Measurements from ENCODE around the gene CAPN2. TPM values are rescaled to one million over a fixed set of nuclear protein-coding genes. Genes with fewer than 3 reads are reported as not detected.

Gene CAPN2
- total RNA-seq, 1 donor from 2014 or later: 271 TPM

DNA sequence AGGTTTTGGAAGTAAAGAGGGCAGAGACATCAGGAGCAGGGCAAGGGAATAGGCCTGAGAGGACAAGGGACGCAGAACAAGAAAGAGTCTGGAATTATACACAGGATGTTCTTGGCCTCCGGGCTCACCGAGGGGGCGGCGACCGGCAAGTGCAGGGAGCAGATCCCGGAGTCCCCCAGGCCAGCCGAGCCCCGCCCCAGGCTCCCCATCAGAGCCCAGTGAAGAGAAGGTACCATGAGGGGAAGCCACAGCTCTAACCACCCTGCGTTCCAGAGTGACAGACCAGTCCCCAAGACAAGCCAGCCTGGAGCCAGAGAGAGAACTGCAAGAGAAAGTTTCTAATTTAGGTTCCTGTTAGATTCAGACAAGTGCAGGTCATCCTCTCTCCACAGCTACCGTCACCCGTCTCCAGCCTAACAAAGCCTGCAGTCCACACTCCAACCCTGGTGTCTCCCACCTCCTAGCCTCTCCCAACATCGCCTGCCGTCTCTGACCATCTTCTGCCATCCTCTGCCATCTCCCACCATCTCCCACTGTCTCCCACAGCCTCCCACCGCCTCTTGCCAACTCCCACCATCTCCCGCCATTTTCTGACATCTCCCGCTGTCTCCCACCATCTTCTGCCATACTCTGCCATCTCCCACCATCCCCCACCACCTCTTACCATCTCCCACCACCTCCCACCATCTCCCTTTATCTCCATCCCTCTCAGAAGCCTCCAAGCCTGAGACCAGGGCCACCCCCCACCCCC lies 42.5 kb downstream of the CAPN2 start:
- DNase-seq (ENCODE audit: extremely low spot score, unreplicated experiment): no peak
- peaks cover 50% of the 10 kb centered on the region for H3K36me3 Mint-ChIP-seq (ENCODE audit: unreplicated experiment)
- no peaks in the 10 kb centered on the region for H3K9me3 Mint-ChIP-seq (ENCODE audit: unreplicated experiment)
- no peaks in the 10 kb centered on the region for H3K4me1 Mint-ChIP-seq (ENCODE audit: unreplicated experiment)
- H3K4me3 Mint-ChIP-seq (ENCODE audit: unreplicated experiment): no peak overlapping the region
- no peaks in the 10 kb centered on the region for H3K27me3 Mint-ChIP-seq (ENCODE audit: unreplicated experiment)
- H3K27ac Mint-ChIP-seq (ENCODE audit: unreplicated experiment): no peak overlapping the region
- TF ChIP-seq, protein P1, sequence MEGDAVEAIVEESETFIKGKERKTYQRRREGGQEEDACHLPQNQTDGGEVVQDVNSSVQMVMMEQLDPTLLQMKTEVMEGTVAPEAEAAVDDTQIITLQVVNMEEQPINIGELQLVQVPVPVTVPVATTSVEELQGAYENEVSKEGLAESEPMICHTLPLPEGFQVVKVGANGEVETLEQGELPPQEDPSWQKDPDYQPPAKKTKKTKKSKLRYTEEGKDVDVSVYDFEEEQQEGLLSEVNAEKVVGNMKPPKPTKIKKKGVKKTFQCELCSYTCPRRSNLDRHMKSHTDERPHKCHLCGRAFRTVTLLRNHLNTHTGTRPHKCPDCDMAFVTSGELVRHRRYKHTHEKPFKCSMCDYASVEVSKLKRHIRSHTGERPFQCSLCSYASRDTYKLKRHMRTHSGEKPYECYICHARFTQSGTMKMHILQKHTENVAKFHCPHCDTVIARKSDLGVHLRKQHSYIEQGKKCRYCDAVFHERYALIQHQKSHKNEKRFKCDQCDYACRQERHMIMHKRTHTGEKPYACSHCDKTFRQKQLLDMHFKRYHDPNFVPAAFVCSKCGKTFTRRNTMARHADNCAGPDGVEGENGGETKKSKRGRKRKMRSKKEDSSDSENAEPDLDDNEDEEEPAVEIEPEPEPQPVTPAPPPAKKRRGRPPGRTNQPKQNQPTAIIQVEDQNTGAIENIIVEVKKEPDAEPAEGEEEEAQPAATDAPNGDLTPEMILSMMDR (IDR thresholded peaks at IDR 0.05): no peak

DNA sequence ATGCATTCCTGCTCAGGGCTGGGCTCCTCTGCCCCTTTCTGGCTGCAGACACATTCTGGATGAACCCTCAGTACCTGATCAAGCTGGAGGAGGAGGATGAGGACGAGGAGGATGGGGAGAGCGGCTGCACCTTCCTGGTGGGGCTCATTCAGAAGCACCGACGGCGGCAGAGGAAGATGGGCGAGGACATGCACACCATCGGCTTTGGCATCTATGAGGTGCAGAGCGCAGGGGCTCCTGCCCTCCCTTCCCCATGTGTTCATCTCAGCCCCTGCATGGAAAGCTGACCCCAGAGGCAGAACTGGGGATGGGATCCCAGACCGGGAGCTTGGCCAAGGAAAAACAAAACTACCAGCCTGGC lies 43.1 kb downstream of the CAPN2 start:
- no peak overlapping the region for H3K4me3 Mint-ChIP-seq (ENCODE audit: unreplicated experiment)
- no peaks in the 10 kb centered on the region for H3K9me3 Mint-ChIP-seq (ENCODE audit: unreplicated experiment)

DNA sequence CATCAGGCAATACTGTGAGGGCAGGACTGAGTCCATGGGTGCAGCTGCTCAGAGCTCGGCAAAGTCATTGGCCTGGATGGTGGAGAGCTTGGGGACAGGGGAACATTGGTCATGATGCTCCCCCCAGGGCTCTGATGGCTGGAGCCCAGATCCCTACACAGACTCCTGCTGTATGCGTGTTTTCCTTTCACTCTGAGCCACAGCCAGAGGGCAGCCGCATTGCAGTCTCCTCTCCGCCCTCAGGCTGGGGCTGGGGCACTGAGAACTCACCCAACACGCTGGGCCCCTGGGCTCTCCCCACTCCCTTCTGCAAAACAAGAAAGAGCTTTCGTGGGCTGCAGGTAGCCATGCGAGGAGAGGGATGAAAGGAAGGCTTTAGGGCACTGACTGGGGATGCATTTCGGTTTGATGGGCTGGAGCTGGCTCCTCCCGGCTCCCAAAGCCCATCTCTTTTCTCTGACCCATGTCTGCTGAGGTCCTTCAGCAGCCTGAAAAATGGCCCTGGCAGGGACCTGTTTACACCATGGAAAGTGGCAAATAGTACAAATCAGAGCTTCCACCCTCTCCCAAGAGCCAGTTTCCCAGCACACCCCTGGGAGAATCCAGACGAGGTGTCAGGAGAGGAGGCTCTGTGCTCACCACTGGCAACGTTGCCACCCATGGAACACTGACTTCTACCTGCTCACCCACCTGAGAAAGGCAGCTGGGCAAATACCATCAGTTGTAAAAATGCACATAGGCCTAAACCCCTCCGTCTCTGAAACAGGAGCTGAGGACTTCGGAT lies 43.8 kb downstream of the CAPN2 start:
- H3K27me3 Mint-ChIP-seq (ENCODE audit: unreplicated experiment): no peaks in the 10 kb centered on the region

More for the DNA sequence above, 43.1 kb downstream of the CAPN2 start:
- Mint-ChIP-seq H3K36me3 (ENCODE audit: unreplicated experiment) (peaks cover 49% of the 10 kb centered on the region), H3K27ac (ENCODE audit: unreplicated experiment) (no peak overlapping the region), H3K27me3 (ENCODE audit: unreplicated experiment) (no peaks in the 10 kb centered on the region), H3K4me1 (ENCODE audit: unreplicated experiment) (no peaks in the 10 kb centered on the region)
- DNase-seq (ENCODE audit: extremely low spot score, unreplicated experiment): no peak
- TF ChIP-seq, protein P1 (IDR thresholded peaks at IDR 0.05): no peak

DNA sequence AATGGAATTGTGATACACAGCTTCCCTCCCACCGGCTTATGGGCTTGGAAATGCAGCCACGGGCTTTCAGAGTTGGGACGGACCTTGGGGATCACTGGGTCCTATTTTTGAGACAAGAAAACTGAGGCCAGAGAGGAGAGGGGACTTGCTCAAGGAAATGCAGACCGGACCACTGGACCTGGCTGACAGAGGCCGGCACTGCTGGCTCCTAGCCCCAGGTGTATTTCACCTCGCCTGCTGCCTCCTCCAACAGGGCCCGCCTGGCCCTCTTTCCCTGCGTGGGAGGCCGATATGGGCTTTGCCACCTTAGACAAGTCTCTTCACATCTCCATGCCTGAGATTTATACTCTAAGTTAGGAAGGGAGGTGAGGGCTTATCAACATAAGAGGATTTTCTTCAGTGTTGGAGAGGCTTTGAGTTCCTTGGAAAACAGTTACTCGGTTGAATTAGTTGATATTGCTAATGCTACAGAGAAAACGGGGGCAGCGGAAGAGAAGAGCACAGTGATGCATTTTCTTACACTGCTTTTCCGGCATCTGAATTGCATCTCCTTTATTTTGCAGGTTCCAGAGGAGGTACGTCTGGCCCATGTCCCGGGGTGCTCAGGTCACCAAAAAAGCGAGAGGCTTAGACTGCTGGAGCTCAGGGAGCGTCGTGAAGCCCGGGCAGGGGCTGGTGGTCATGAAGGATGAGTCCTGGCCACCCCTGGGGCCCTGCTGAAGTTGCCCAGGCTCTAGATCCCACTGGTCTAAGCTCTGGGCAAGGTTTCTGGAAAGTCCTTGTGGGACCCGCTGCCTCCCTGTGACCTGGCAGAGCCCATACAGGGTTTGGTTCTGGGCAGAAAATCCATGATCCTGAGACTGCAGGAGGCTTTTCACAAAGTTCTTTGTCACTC lies 44.7 kb downstream of the CAPN2 start:
- H3K9me3 Mint-ChIP-seq (ENCODE audit: unreplicated experiment): no peaks in the 10 kb centered on the region
- H3K27me3 Mint-ChIP-seq (ENCODE audit: unreplicated experiment): no peaks in the 10 kb centered on the region
- H3K4me3 Mint-ChIP-seq (ENCODE audit: unreplicated experiment): no peak overlapping the region
- TF ChIP-seq, protein P1 (IDR thresholded peaks at IDR 0.05): no peak
- H3K4me1 Mint-ChIP-seq (ENCODE audit: unreplicated experiment): no peaks in the 10 kb centered on the region
- H3K36me3 Mint-ChIP-seq (ENCODE audit: unreplicated experiment): peaks cover 45% of the 10 kb centered on the region
- DNase-seq (ENCODE audit: extremely low spot score, unreplicated experiment): no peak
- no peak overlapping the region for H3K27ac Mint-ChIP-seq (ENCODE audit: unreplicated experiment)

More for the DNA sequence above, 43.8 kb downstream of the CAPN2 start:
- DNase-seq (ENCODE audit: extremely low spot score, unreplicated experiment): no peak
- H3K4me1 Mint-ChIP-seq (ENCODE audit: unreplicated experiment): no peaks in the 10 kb centered on the region
- H3K9me3 Mint-ChIP-seq (ENCODE audit: unreplicated experiment): no peaks in the 10 kb centered on the region
- TF ChIP-seq, protein P1 (IDR thresholded peaks at IDR 0.05): no peak
- no peak overlapping the region for H3K27ac Mint-ChIP-seq (ENCODE audit: unreplicated experiment)
- peaks cover 44% of the 10 kb centered on the region for H3K36me3 Mint-ChIP-seq (ENCODE audit: unreplicated experiment)
- H3K4me3 Mint-ChIP-seq (ENCODE audit: unreplicated experiment): no peak overlapping the region

Measured in osteocyte (in vitro differentiated cells).